Colonic mucosa (tissue), 4 donors: ENCODE measurements around the gene SLC37A2. TPM values are rescaled to one million over a fixed set of nuclear protein-coding genes. Genes with fewer than 3 reads are reported as not detected.

Source experiments
- DNase-seq: peaks from one replicate; pipeline ENCODE4 v3.0.0-alpha.2; 2020
- H3K27ac ChIP-seq: fragments of 200-600 bp; one replicate; pipeline ENCODE4 v1.8.0; 2021
- H3K27me3 ChIP-seq: fragments of 200-600 bp; one replicate; pipeline ENCODE4 v1.8.0; 2021
- H3K36me3 ChIP-seq: fragments of 200-600 bp; one replicate; pipeline ENCODE4 v1.8.0; 2021
- H3K4me1 ChIP-seq: fragments of 200-600 bp; one replicate; pipeline ENCODE4 v1.8.0; 2021; ENCODE audit warnings: mild to moderate bottlenecking
- H3K4me3 ChIP-seq: fragments of 200-600 bp; one replicate; pipeline ENCODE4 v1.8.0; 2021
- H3K9ac ChIP-seq, 2 donors: one replicate each; pipeline ENCODE4 v1.7.0; 2013; ENCODE audit warnings: control low read depth in 2 of 2, low read depth in 2 of 2, low read length in 2 of 2
- H3K9me3 ChIP-seq: fragments of 200-600 bp; one replicate; pipeline ENCODE4 v1.8.0; 2021
- CTCF ChIP-seq: fragments of 200-600 bp; IDR thresholded peaks from one replicate; pipeline ENCODE4 v1.8.0; 2022; ENCODE audit warnings: antibody characterized with exemption, mild to moderate bottlenecking
- intact Hi-C: fragments of 100-400 bp; cut with DNase I; formaldehyde crosslinking; loops from one replicate; pipeline ENCODE4 v1.14.1; 2022
- total RNA-seq, 2 donors: library from RNA; stranded (reverse); fragmentation: NEBNext Ultra II Directional in 1 of 2; extraction: Animal tissue kit (Norgen Biotek cat#: 25700) in 1 of 2; gene quantifications; one replicate each; pipeline ENCODE4 v1.2.1, GENCODE V29; 2021
- donor health status: healthy.
- donor health status: DM: no; HTN: no; CAD: no.
- donor health status: DM: no; HTN: no; CAD: no.

The SLC37A2 gene
- total RNA-seq, 2 donors from 2014 or later = 2.2 to 5.1 TPM

DNA sequence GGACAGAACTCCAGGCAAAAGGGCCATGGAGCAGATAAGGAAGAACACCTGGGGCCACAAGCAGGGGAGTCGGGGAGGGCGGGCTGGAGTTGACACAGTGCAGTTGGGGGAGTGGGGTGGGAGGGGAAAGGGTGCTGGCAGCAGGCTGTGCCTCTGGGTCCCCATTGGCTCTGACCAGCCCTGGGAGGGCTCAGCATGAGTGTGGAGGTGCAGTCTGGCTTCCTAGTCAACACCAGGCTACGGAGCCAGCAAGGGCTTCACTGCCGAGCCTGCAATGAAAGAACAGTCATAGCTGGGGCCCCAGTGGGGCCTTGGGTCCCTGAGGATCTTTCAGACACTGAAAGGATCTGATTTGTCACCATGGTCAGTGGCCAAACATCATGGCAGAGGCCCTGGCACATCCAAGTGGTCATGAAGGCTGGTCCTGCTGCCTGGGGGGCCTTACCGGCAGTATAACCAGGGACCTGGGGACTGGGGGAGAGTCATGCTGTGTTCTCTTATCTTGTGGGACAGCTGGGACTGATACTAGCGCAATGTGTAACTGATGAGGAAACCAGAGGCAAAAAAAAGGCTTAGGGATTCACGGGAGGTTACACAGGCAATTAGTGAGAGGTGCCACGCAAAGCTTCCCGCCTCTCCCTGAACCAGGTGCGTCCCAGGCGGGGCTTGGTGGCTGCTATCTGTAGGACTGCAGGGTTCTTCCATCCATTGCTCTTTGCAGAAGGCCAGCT, 11.6 kb downstream of the SLC37A2 start:
- H3K36me3 ChIP-seq = no peaks in the 10 kb centered on the region
- DNase-seq = no peak
- H3K4me1 ChIP-seq = no peaks in the 10 kb centered on the region
- H3K27me3 ChIP-seq = no peaks in the 10 kb centered on the region
- TF ChIP-seq CTCF = no peak
- no peak overlapping the region for H3K9ac ChIP-seq
- no peak overlapping the region for H3K4me3 ChIP-seq
- intact Hi-C loops = no loop called here
- no peak overlapping the region for H3K27ac ChIP-seq
- H3K9me3 ChIP-seq = no peaks in the 10 kb centered on the region

DNA sequence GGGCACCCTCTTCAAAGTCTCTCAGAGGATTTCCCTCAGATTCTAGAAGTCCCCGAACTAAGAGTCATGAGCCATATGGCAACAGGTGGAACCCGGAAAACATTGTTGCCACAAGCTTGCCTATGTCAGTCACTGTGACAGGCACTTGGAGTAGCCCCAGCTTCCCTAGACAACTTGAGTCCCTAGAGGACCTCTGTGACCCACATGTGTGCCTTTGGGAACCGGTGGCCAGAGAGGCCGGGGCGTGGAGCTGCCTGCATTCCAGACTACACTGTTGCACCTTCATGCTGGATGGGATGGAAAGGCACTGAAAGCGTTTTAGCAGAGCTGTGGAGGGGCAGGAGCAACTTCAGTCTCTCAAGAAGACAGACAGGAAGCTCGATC, 12.1 kb downstream of the SLC37A2 start:
- no peaks in the 10 kb centered on the region for H3K9me3 ChIP-seq
- no peaks in the 10 kb centered on the region for H3K27me3 ChIP-seq
- no peaks in the 10 kb centered on the region for H3K36me3 ChIP-seq
- DNase-seq = no peak
- H3K4me3 ChIP-seq = no peak overlapping the region
- intact Hi-C loops = no loop called here
- H3K27ac ChIP-seq = no peak overlapping the region
- no peaks in the 10 kb centered on the region for H3K4me1 ChIP-seq
- H3K9ac ChIP-seq = no peak overlapping the region
- TF ChIP-seq CTCF = no peak

DNA sequence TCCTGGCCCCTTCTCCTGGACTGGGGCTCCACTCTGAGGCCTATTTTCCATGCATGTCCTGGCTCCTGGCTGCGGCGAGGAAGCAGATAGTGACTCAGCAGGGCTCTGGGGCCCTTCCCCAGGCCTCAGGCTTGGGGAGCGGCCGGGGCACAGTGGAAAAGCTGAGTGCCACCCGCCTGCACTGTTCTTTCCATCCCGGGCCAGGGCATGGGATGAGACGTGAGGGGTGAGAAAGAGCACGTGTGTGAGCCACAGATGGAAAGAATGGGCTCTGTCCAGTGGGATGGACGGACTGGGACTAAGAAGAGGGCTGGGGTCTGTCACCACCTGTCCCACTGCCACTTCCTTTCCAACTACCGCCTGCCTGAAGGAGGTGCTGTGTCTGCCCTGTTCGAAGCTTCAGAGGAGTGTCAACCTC, 12.8 kb downstream of the SLC37A2 start:
- H3K36me3 ChIP-seq = no peaks in the 10 kb centered on the region
- H3K27me3 ChIP-seq = no peaks in the 10 kb centered on the region
- H3K4me1 ChIP-seq = no peaks in the 10 kb centered on the region
- no peaks in the 10 kb centered on the region for H3K9me3 ChIP-seq
- no peak for DNase-seq
- no peak overlapping the region for H3K9ac ChIP-seq
- H3K27ac ChIP-seq = no peak overlapping the region
- TF ChIP-seq CTCF = no peak
- intact Hi-C loops = no loop called here
- H3K4me3 ChIP-seq = no peak overlapping the region

GRCh38 chr11:125076378-125076945, 13.4 kb downstream of the SLC37A2 start:
- intact Hi-C loops = no loop called here
- H3K36me3 ChIP-seq = no peaks in the 10 kb centered on the region
- no peak for DNase-seq
- no peak for TF ChIP-seq CTCF
- H3K9ac ChIP-seq = no peak overlapping the region
- H3K4me3 ChIP-seq = no peak overlapping the region
- no peaks in the 10 kb centered on the region for H3K9me3 ChIP-seq
- no peaks in the 10 kb centered on the region for H3K4me1 ChIP-seq
- no peak overlapping the region for H3K27ac ChIP-seq
- no peaks in the 10 kb centered on the region for H3K27me3 ChIP-seq

- H3K36me3 ChIP-seq = no peaks in the 10 kb centered on the region
- intact Hi-C loops = no loop called here
- TF ChIP-seq CTCF = no peak
Measured at GRCh38 chr11:125078016-125078415, 14.9 kb downstream of the SLC37A2 start.

More at GRCh38 chr11:125078016-125078415, 14.9 kb downstream of the SLC37A2 start:
- no peaks in the 10 kb centered on the region for H3K9me3 ChIP-seq
- no peaks in the 10 kb centered on the region for H3K27me3 ChIP-seq
- no peak overlapping the region for H3K4me3 ChIP-seq
- H3K27ac ChIP-seq = no peak overlapping the region
- H3K4me1 ChIP-seq = no peaks in the 10 kb centered on the region
- H3K9ac ChIP-seq = no peak overlapping the region
- no peak for DNase-seq
